Measurements from ENCODE around the gene MS4A8. TPM values are rescaled to one million over a fixed set of nuclear protein-coding genes. Genes with fewer than 3 reads are reported as not detected.

Gene MS4A8
- total and polyA plus RNA-seq, 5 donors from 2014 or later: not detected

Other genes starting within 250 kb of the MS4A8 start
- gene MS4A1, start 243.8 kb upstream of the MS4A8 start, total RNA-seq: 0.79 TPM
- 1 to 10 TPM in 3 of 4 donors, under 1 TPM in 1; 0.52 to 3.6 (median 1.3) TPM for gene MS4A1, start 243.8 kb upstream of the MS4A8 start, polyA plus RNA-seq
- not detected for gene MS4A12, start 206.8 kb upstream of the MS4A8 start, total RNA-seq
- not detected for gene MS4A12, start 206.8 kb upstream of the MS4A8 start, polyA plus RNA-seq
- gene MS4A13, start 184.2 kb upstream of the MS4A8 start, total RNA-seq: not detected
- gene MS4A13, start 184.2 kb upstream of the MS4A8 start, polyA plus RNA-seq: not detected
- gene MS4A18, start 25.1 kb downstream of the MS4A8 start, total RNA-seq: not detected
- not detected for gene MS4A18, start 25.1 kb downstream of the MS4A8 start, polyA plus RNA-seq
- gene MS4A15, start 57.3 kb downstream of the MS4A8 start, total RNA-seq: not detected
- not detected for gene MS4A15, start 57.3 kb downstream of the MS4A8 start, polyA plus RNA-seq
- not detected for gene MS4A10, start 85.7 kb downstream of the MS4A8 start, total RNA-seq
- not detected for gene MS4A10, start 85.7 kb downstream of the MS4A8 start, polyA plus RNA-seq
- gene CCDC86, start 142.5 kb downstream of the MS4A8 start, total RNA-seq: 12.2 TPM
- 10 to 100 TPM in 1 of 4 donors, 1 to 10 TPM in 3; 7.0 to 12.8 (median 8.4) TPM for gene CCDC86, start 142.5 kb downstream of the MS4A8 start, polyA plus RNA-seq
- 2.3 TPM for gene PTGDR2, start 156.3 kb downstream of the MS4A8 start, total RNA-seq
- gene PTGDR2, start 156.3 kb downstream of the MS4A8 start, polyA plus RNA-seq: 1 to 10 TPM in 3 of 4 donors, under 1 TPM in 1; 0.81 to 1.4 (median 1.1) TPM
- gene ZP1, start 167.9 kb downstream of the MS4A8 start, total RNA-seq: not detected
- not detected for gene ZP1, start 167.9 kb downstream of the MS4A8 start, polyA plus RNA-seq
- gene PRPF19, start 207.0 kb downstream of the MS4A8 start, total RNA-seq: 67.6 TPM
- gene PRPF19, start 207.0 kb downstream of the MS4A8 start, polyA plus RNA-seq: 10 to 100 TPM; 13.6 to 17.4 (median 13.9) TPM
- gene TMEM109, start 214.5 kb downstream of the MS4A8 start, total RNA-seq: 49.9 TPM
- 100 to 1,000 TPM; 188 to 215 (median 198) TPM for gene TMEM109, start 214.5 kb downstream of the MS4A8 start, polyA plus RNA-seq
- not detected for gene TMEM132A, start 224.8 kb downstream of the MS4A8 start, total RNA-seq
- gene TMEM132A, start 224.8 kb downstream of the MS4A8 start, polyA plus RNA-seq: not detected

Measured in CD4-positive, CD25-positive, alpha-beta regulatory T cell (primary cell).